Stimulated activated CD8-positive, alpha-beta memory T cell treated with anti-CD3 and anti-CD28 coated beads, Interleukin-7, amount 100 ng/mL, for 1 hour (primary cell): ENCODE data around the gene RNASE4.
"Not testable (repeated sequence)": the region's sequence is repeated elsewhere in the genome, so short reads cannot be mapped to it uniquely, and the experiment has no call there.

Experiments used
- DNase-seq, 2 donors: peaks; one replicate each; pipeline ENCODE4 v3.0.0-alpha.2; 2020; ENCODE audit warnings: low read depth in 2 of 2

RNASE4 gene

GRCh38 chr14:20698934-20699333 is 14.6 kb downstream of the RNASE4 start:
- no peak for DNase-seq

- no peak for DNase-seq
Observed at GRCh38 chr14:20699931-20700330, 15.6 kb downstream of the RNASE4 start.

- not testable (repeated sequence) for DNase-seq
Observed at GRCh38 chr14:20700965-20701364, 16.6 kb downstream of the RNASE4 start.

GRCh38 chr14:20706657-20707355 is 22.4 kb downstream of the RNASE4 start:
- no peak for DNase-seq

GRCh38 chr14:20707622-20708021 is 23.3 kb downstream of the RNASE4 start:
- no peak for DNase-seq

- DNase-seq, result no peak
Observed at GRCh38 chr14:20711261-20711660, 26.9 kb downstream of the RNASE4 start.

GRCh38 chr14:20711685-20712084 is 27.3 kb downstream of the RNASE4 start:
- DNase-seq, result no peak

- DNase-seq, result no peak
Observed at GRCh38 chr14:20712904-20713303, 28.5 kb downstream of the RNASE4 start.

- no peak for DNase-seq
Observed at GRCh38 chr14:20714593-20715250, 30.4 kb downstream of the RNASE4 start.

GRCh38 chr14:20719777-20720176 is 35.4 kb downstream of the RNASE4 start:
- DNase-seq, result no peak

GRCh38 chr14:20720741-20721140 is 36.4 kb downstream of the RNASE4 start:
- no peak for DNase-seq

- no peak for DNase-seq
Observed at GRCh38 chr14:20722016-20722415, 37.7 kb downstream of the RNASE4 start.

- DNase-seq, result no peak
Observed at GRCh38 chr14:20723488-20723887, 39.1 kb downstream of the RNASE4 start.

GRCh38 chr14:20726121-20726520 is 41.8 kb downstream of the RNASE4 start:
- DNase-seq, result not testable (repeated sequence)

GRCh38 chr14:20726531-20726930 is 42.2 kb downstream of the RNASE4 start:
- DNase-seq, result no peak

- DNase-seq, result no peak
Observed at GRCh38 chr14:20730891-20731290, 46.5 kb downstream of the RNASE4 start.

GRCh38 chr14:20732477-20732876 is 48.1 kb downstream of the RNASE4 start:
- DNase-seq, result no peak

- DNase-seq, result no peak
Observed at GRCh38 chr14:20732979-20733635, 48.7 kb downstream of the RNASE4 start.

GRCh38 chr14:20733684-20734429 is 49.5 kb downstream of the RNASE4 start:
- DNase-seq, result no peak

GRCh38 chr14:20734430-20734806 is 50.1 kb downstream of the RNASE4 start:
- no peak for DNase-seq

- DNase-seq, result not testable (repeated sequence)
Observed at GRCh38 chr14:20738292-20738691, 53.9 kb downstream of the RNASE4 start.

- no peak for DNase-seq
Observed at GRCh38 chr14:20742132-20742531, 57.8 kb downstream of the RNASE4 start.
